ENCODE data around the gene PIGS. TPM values are rescaled to one million over a fixed set of nuclear protein-coding genes. Genes with fewer than 3 reads are reported as not detected.

PIGS gene
- total and polyA plus RNA-seq, 9 of the 15 experiments (the other 6 are each of a cell fraction or from before 2014, with no cell fraction given): 47.5 to 138 (median 57.6) TPM

DNA sequence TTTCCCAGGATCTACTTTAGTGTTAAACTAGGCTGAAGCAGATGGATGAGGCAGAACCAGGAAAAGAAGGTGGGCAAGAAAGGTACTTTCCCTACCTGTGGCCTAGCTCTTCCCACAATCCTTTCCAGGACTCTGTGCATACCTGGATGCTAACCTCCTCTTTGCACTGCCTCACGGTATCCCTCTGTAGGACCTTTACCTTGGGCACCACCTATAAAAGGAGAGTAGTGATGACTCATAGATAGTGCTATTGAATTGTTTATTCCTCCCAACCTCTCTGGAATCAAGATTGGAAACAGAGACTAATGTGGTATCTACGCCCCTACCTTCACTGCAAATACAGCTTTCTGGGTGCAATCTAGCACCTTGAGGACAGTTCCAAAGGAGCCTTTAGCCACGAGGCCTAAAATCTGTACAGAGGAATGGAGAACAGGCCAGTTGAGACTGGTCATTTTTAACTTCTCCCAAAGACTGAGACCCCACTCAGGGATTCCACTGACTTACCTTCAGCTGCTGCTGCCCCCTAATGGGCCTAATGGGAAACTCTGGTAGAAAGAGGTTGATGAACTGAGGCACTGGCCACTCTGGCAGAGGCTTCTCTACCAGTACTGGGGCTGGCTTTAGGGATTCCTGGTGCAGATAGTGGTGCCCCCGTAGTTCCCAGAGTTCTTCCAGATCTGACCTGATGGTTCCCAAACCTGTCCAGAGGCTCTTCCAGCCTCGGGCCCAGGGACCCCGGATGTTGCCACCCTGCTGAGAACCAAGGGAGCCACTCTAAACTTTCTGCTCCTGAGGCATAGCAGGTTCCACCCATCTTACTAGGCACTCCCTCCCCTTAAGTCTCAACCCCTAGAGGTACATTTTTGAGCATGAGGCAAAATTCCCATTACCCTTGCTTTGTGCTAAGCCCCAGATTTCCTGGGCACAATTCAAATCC, 41.9 kb upstream of the PIGS start (continued):
- TF ChIP-seq, protein P1, sequence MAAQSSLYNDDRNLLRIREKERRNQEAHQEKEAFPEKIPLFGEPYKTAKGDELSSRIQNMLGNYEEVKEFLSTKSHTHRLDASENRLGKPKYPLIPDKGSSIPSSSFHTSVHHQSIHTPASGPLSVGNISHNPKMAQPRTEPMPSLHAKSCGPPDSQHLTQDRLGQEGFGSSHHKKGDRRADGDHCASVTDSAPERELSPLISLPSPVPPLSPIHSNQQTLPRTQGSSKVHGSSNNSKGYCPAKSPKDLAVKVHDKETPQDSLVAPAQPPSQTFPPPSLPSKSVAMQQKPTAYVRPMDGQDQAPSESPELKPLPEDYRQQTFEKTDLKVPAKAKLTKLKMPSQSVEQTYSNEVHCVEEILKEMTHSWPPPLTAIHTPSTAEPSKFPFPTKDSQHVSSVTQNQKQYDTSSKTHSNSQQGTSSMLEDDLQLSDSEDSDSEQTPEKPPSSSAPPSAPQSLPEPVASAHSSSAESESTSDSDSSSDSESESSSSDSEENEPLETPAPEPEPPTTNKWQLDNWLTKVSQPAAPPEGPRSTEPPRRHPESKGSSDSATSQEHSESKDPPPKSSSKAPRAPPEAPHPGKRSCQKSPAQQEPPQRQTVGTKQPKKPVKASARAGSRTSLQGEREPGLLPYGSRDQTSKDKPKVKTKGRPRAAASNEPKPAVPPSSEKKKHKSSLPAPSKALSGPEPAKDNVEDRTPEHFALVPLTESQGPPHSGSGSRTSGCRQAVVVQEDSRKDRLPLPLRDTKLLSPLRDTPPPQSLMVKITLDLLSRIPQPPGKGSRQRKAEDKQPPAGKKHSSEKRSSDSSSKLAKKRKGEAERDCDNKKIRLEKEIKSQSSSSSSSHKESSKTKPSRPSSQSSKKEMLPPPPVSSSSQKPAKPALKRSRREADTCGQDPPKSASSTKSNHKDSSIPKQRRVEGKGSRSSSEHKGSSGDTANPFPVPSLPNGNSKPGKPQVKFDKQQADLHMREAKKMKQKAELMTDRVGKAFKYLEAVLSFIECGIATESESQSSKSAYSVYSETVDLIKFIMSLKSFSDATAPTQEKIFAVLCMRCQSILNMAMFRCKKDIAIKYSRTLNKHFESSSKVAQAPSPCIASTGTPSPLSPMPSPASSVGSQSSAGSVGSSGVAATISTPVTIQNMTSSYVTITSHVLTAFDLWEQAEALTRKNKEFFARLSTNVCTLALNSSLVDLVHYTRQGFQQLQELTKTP (IDR thresholded peaks at IDR 0.05; ENCODE audit: low read depth in 1 of 2, partially characterized antibody in 2 of 2): no peak
- no peak for TF ChIP-seq SMAD1 (IDR thresholded peaks at IDR 0.05; ENCODE audit: low read depth, low read length, partially characterized antibody)
- TF ChIP-seq DNMT1 (IDR thresholded peaks at IDR 0.05): no peak
- TF ChIP-seq U2AF2 (optimal IDR thresholded peaks at IDR 0.05; ENCODE audit: low read depth, low read length): no peak
- TF ChIP-seq, protein P2, sequence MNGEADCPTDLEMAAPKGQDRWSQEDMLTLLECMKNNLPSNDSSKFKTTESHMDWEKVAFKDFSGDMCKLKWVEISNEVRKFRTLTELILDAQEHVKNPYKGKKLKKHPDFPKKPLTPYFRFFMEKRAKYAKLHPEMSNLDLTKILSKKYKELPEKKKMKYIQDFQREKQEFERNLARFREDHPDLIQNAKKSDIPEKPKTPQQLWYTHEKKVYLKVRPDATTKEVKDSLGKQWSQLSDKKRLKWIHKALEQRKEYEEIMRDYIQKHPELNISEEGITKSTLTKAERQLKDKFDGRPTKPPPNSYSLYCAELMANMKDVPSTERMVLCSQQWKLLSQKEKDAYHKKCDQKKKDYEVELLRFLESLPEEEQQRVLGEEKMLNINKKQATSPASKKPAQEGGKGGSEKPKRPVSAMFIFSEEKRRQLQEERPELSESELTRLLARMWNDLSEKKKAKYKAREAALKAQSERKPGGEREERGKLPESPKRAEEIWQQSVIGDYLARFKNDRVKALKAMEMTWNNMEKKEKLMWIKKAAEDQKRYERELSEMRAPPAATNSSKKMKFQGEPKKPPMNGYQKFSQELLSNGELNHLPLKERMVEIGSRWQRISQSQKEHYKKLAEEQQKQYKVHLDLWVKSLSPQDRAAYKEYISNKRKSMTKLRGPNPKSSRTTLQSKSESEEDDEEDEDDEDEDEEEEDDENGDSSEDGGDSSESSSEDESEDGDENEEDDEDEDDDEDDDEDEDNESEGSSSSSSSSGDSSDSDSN (IDR thresholded peaks at IDR 0.05; ENCODE audit: borderline replicate concordance in 1 of 2, low read depth in 2 of 2, low read length in 2 of 2): no peak
- TF ChIP-seq RAD21 (CRISPR knock-in tag; conservative IDR thresholded peaks at IDR 0.05 in 1 of 2, IDR thresholded peaks at IDR 0.05 in 1 of 2): peak; percentile 53 to 72
- TF ChIP-seq PML (IDR thresholded peaks at IDR 0.05; ENCODE audit: low read length): no peak; the same call in 1 of the 2 replicates
- TF ChIP-seq SP1 (CRISPR knock-in tag; IDR thresholded peaks at IDR 0.05): no peak
- no peak for TF ChIP-seq RFX5 (IDR thresholded peaks at IDR 0.05; ENCODE audit: low read depth, low read length)
- TF ChIP-seq DDX20 (tag; IDR thresholded peaks at IDR 0.05; ENCODE audit: low read depth): no peak
- no peak for TF ChIP-seq ZFX (CRISPR knock-in tag; IDR thresholded peaks at IDR 0.05)
- no peak for TF ChIP-seq KLF16 (IDR thresholded peaks at IDR 0.05)
- TF ChIP-seq GABPA (tag; conservative IDR thresholded peaks at IDR 0.05; ENCODE audit: low read depth): no peak
- TF ChIP-seq RBM39 (optimal IDR thresholded peaks at IDR 0.05; ENCODE audit: low read depth, low read length): no peak
- TF ChIP-seq SMC3 (conservative IDR thresholded peaks at IDR 0.05; ENCODE audit: insufficient read depth, low read depth, low read length): peak; percentile 48
- no peak for TF ChIP-seq SREBF1 (IDR thresholded peaks at IDR 0.05; ENCODE audit: borderline replicate concordance, low read depth, low read length)
- TF ChIP-seq, protein P3, sequence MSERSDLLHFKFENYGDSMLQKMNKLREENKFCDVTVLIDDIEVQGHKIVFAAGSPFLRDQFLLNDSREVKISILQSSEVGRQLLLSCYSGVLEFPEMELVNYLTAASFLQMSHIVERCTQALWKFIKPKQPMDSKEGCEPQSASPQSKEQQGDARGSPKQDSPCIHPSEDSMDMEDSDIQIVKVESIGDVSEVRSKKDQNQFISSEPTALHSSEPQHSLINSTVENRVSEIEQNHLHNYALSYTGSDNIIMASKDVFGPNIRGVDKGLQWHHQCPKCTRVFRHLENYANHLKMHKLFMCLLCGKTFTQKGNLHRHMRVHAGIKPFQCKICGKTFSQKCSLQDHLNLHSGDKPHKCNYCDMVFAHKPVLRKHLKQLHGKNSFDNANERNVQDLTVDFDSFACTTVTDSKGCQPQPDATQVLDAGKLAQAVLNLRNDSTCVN (CRISPR knock-in tag; IDR thresholded peaks at IDR 0.05): 0 out of 2 replicates have a peak, but pooled peaks have one; percentile 36
- TF ChIP-seq CXXC5 (CRISPR knock-in tag; IDR thresholded peaks at IDR 0.05): no peak
- no peak for TF ChIP-seq ZNF124 (CRISPR knock-in tag; IDR thresholded peaks at IDR 0.05)
